Activated CD4-positive, alpha-beta T cell treated with anti-CD3 and anti-CD28 coated beads, Interleukin-2, Interleukin-6, amounts not matched to agents 100 ng/mL and 50 ng/mL, durations not matched to agents 16 hours and 8 hours (primary cell): ENCODE measurements around the gene SGCA.

ENCODE experiments used
- DNase-seq: peaks from one replicate; pipeline ENCODE4 v3.0.0-alpha.2; 2020

SGCA gene

GRCh38 chr17:50183421-50183994, 17.7 kb downstream of the SGCA start:
- DNase-seq: no peak

GRCh38 chr17:50184064-50184463, 18.3 kb downstream of the SGCA start:
- DNase-seq: no peak

- DNase-seq: no peak
Observed at GRCh38 chr17:50184611-50185398, 19.0 kb downstream of the SGCA start.

- DNase-seq: no peak
Observed at GRCh38 chr17:50185631-50186471, 20.0 kb downstream of the SGCA start.

GRCh38 chr17:50186661-50187393, 21.0 kb downstream of the SGCA start:
- no peak for DNase-seq

GRCh38 chr17:50187394-50187725, 21.6 kb downstream of the SGCA start:
- no peak for DNase-seq

- DNase-seq: no peak
Observed at GRCh38 chr17:50187751-50188530, 22.1 kb downstream of the SGCA start.

GRCh38 chr17:50188531-50188920, 22.7 kb downstream of the SGCA start:
- DNase-seq: no peak

GRCh38 chr17:50188921-50189549, 23.2 kb downstream of the SGCA start:
- DNase-seq: no peak

- no peak for DNase-seq
Observed at GRCh38 chr17:50189550-50190292, 23.9 kb downstream of the SGCA start.

- DNase-seq: no peak
Observed at GRCh38 chr17:50190293-50190602, 24.4 kb downstream of the SGCA start.

- no peak for DNase-seq
Observed at GRCh38 chr17:50190603-50191358, 25.0 kb downstream of the SGCA start.

GRCh38 chr17:50191359-50192143, 25.7 kb downstream of the SGCA start:
- DNase-seq: no peak

GRCh38 chr17:50192144-50192617, 26.4 kb downstream of the SGCA start:
- no peak for DNase-seq

- DNase-seq: no peak
Observed at GRCh38 chr17:50192618-50193291, 26.9 kb downstream of the SGCA start.

GRCh38 chr17:50194140-50194933, 28.5 kb downstream of the SGCA start:
- no peak for DNase-seq

- no peak for DNase-seq
Observed at GRCh38 chr17:50194934-50195865, 29.4 kb downstream of the SGCA start.
